Measurements from ENCODE around the gene STAU1.
"Not testable (repeated sequence)": the region's sequence is repeated elsewhere in the genome, so short reads cannot be mapped to it uniquely, and the experiment has no call there.

The STAU1 gene

DNA sequence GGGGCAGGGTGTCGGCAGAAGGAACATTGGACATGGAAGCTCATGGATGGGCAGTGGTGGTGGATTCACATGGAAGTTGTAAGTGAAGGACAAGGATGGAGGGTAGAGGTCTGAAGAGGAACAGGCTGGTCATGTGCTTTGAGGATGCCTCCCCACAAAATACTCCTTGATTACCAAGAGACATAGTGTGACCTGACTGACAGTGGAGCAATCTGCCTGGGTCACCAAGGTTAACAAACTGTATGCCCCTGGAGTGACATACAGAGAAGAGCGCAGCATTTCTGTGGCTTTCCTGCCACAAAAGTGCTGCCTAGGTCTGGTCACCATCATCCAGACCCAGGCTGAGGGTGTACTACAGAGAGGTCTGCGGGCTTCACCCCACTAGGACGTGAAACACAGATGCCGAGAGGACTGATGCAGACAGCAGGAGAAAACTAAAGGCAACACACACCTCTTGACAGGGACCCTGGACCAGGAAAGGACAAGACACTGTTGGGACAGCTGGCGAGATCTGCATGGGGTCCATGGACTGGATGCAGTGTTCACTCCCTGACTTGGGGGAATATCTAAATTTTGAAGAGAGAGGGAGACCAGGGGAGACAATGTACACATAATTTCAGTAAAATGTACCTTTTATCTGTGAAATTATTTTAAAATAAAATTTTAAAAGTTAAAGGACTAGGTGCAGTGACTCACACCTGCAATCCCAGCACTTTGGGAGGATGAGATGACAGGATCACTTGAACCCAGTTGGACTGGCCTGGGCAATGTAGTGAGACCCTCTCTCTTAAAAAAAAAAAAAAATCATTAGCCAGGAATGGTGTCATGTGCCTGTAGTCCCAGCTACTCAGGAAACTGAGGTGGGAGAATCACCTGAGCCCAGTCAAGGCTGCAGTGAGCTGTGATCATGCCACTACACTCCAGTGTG is 77.1 kb downstream of the STAU1 start:
- DNase-seq: no peak
- TF ChIP-seq POLR2A (IDR thresholded peaks at IDR 0.05; ENCODE audit: low read length): no peak
- no peak for TF ChIP-seq GATA1 (IDR thresholded peaks at IDR 0.05; ENCODE audit: low read depth, low read length)

DNA sequence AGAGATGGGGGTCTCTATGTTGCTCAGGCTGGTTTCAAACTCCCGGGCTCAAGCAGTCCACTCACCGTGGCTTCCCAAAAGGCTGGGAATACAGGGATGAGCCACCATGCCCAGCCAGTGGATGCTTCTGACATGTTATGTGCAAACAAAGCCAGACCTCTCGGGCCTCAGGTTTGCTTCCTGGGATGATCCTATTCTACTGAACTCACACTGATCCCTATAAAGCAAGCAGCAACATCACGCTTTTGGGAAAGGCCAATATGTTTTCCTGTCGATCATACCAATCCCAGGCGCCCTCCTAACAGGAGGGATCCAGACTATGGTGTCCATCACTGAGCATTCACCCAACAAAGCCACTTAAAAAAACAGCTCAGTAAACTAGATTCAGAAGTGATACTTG is 81.8 kb downstream of the STAU1 start:
- TF ChIP-seq GATA1 (IDR thresholded peaks at IDR 0.05; ENCODE audit: low read depth, low read length) (no peak), POLR2A (IDR thresholded peaks at IDR 0.05; ENCODE audit: low read length) (no peak)
- no peak for DNase-seq

DNA sequence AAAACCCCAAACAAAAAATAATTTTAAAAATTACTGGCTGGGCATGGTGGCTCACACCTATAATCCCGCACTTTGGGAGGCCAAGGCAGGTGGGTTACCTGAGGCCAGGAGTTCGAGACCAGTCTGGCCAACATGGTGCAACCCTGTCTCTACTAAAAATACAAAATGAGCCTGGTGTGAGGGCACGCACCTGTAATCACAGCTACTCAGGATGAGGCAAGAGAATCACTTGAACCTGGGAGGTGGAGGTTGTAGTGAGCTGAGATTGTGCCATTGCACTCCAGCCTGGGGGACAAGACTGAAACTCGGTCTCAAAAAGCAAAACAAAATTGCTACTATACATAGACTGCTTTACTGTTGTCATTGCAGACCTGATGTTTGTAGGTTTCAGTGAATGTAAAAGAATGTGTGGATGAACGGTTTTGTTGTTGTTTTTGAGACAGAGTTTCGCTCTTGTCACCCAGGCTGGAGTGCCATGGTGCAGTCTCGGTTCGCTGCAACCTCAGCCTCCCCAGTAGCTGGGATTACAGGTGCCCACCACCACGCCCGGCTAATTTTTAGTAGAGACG is 83.1 kb downstream of the STAU1 start:
- DNase-seq: not testable (repeated sequence)

DNA sequence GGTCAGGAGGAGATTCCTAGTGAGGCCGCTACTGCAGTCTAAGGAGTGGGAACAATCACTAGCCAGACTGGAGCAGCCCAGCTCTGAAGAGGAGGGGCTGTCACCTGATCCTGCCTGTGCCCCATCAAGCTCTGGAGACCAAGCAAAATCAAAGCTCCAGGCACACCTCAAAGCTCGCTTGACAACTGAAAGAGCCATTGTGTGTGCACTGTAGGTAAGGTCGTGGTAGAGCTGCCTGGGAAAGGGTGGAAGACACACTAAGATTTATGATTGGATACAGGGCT is 83.8 kb downstream of the STAU1 start:
- TF ChIP-seq GATA1 (IDR thresholded peaks at IDR 0.05; ENCODE audit: low read depth, low read length) (no peak), POLR2A (IDR thresholded peaks at IDR 0.05; ENCODE audit: low read length) (no peak)
- DNase-seq: no peak

DNA sequence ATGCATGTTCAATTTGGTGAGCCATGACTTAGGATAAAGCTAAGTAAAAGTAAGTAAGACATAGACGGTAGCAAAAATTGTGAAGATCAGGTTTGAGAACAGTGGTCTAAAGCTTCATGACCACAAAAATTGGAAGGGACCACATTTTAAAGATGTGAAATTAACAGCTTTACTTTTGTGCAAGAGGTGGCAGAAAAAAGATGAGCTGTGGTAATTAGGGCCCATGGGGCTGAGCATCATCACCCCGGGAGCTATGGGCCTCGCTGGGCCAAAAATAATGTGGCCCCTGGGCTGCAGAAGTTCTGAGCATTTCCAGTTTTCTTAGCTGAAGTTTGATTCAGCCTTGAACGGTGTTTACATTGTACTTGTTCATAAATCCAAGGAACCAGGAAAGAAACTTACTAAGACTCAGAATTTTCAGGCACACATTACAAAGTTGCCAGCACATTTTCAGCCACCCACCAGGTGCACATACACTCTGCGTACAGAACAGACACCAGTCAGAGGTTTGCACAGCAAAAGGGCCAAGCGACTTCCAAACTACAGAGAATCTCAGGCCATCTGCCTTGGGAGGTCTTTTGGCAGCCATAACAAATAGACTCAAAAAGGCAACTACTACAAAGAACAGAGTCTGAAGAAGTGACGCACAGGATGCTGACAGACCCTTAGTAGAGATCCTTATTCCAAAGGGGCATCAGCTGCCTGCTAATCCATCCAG is 84.3 kb downstream of the STAU1 start:
- TF ChIP-seq GATA1 (IDR thresholded peaks at IDR 0.05; ENCODE audit: low read depth, low read length) (no peak), POLR2A (IDR thresholded peaks at IDR 0.05; ENCODE audit: low read length) (no peak)
- no peak for DNase-seq

DNA sequence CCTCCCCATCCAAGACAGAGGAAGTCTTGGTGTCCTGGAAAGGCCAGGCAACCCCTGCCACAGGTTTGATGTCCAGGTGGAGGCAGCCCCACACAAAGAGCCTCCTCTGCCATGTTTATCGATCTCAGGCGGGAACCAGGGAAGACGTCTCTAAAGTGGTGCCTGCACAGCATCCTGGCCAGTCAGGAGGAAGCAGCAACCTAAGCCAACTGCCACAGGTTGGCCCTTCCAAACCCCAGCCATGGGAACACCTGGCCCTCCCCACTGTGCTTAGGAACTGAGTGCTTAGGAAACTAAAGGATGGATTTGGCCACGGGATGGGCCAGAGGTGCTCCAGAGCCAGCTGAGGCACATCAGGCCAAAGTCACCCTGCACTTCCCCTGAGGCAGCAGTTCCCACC is 85.1 kb downstream of the STAU1 start:
- no peak for DNase-seq
- TF ChIP-seq POLR2A (IDR thresholded peaks at IDR 0.05; ENCODE audit: low read length): no peak
- no peak for TF ChIP-seq GATA1 (IDR thresholded peaks at IDR 0.05; ENCODE audit: low read depth, low read length)

DNA sequence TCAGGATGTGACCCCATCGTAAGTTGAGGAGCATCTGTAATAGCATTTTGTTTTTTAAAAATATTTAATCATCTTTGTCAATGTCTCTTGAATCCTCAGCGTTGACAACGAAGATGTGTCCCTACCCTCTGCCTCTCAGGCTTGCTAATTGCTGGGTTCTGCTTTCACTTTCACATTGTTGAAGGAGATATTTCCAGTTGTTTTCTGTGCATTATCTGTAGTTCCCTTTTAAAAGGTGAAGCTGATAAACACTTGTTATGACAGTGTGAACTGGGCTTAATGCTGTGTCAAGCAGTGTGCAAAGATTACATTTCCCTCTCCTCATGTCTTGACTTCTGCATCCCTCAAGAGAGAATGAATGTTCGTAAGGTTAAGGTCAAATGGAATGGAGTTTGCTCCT is 87.2 kb downstream of the STAU1 start:
- peak; percentile 24 to 34 for DNase-seq

DNA sequence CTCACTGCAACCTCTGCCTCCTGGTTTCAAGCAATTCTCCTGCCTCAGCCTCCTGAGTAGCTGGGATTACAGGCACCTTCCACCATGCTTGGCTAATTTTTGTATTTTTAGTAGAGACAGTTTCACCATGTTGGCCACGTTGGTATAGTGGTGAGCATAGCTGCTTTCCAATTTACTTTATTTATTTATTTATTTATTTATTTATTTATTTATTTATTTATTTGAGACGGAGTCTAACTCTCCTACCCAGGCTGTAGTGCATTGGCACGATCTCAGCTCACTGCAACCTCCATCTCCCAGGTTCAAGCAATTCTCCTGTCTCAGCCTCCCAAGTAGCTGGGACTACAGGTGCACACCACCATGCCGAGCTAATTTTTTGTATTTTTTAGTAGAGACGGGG is 87.8 kb downstream of the STAU1 start:
- not testable (repeated sequence) for DNase-seq

More for the DNA sequence above, 87.2 kb downstream of the STAU1 start:
- TF ChIP-seq POLR2A (IDR thresholded peaks at IDR 0.05; ENCODE audit: low read length): no peak

DNA sequence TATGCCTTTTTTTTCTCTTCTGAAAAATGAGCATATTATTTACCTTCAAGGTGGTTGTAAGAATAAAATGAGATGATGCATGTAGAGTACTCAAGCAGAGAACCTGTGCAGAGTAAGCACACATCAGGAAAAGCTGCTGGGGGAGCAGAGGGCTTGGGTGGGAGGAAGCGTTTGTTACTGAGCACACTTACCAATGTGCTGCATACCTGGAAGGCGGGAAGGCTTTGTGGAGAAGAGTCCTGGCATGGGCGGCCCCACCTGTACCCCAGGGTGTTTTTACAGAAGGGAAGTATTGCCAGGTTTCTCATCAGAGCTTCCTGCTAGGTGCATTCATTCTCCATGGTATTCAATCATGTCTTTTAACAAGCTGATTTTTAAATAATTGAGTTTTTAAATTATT is 89.1 kb downstream of the STAU1 start:
- no peak for DNase-seq
- TF ChIP-seq POLR2A (IDR thresholded peaks at IDR 0.05; ENCODE audit: low read length) (no peak), GATA1 (IDR thresholded peaks at IDR 0.05; ENCODE audit: low read depth, low read length) (no peak)

DNA sequence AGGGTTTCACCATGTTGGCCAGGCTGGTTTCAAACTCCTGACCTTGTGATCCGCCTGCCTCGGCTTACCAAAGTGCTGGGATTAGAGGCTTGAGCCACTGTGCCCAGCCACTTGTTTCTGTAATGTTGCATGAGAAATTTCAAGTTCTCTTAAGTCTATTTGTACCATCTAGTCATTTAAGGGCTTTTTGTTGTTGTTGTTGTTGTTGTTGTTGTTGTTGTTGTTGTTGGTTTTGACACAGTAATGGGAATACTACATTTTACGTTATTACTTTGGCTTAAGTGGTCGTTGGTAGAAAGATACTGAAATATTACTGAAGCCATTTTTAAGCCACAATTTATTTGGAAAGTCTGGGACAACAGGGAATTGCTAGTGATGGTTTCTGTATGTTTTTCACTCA is 90.0 kb downstream of the STAU1 start:
- TF ChIP-seq GATA1 (IDR thresholded peaks at IDR 0.05; ENCODE audit: low read depth, low read length) (no peak), POLR2A (IDR thresholded peaks at IDR 0.05; ENCODE audit: low read length) (no peak)
- no peak for DNase-seq

DNA sequence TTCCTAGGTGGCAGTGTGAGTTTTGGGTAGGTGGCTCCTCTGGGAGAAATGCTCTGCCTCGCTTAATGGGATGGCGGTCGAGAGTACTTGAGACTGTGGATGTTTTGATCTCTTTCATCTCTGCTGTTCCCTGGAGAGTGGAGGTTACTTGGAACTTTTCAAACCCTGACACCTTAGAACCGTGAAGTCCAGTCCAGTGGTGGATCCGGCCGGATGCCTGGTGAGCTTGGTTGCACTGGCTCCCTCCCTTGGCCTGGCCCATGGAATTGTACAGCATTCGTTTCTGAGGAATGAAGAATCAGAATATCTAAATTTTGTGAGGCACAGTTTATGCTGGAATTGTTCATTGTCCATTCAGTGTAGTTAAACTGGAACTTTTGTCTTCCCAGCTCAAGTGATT is 91.0 kb downstream of the STAU1 start:
- TF ChIP-seq POLR2A (IDR thresholded peaks at IDR 0.05; ENCODE audit: low read length) (no peak), GATA1 (IDR thresholded peaks at IDR 0.05; ENCODE audit: low read depth, low read length) (no peak)
- DNase-seq: no peak

DNA sequence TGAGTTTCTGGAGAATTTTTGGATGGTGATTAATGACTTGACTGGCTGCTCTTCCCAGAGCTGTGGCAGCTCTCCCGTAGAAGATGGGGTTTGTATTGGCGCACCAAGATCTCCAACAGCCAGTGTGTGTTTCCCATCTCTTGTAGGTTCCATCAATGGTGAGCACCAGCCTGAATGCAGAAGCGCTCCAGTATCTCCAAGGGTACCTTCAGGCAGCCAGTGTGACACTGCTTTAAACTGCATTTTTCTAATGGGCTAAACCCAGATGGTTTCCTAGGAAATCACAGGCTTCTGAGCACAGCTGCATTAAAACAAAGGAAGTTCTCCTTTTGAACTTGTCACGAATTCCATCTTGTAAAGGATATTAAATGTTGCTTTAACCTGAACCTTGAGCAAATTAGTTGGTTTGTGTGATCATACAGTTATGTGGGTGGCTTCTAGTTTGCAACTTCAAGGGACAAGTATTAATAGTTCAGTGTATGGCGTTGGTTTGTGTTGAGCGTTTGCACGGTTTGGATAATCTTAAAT is 91.9 kb downstream of the STAU1 start:
- no peak for TF ChIP-seq GATA1 (IDR thresholded peaks at IDR 0.05; ENCODE audit: low read depth, low read length)
- no peak for TF ChIP-seq POLR2A (IDR thresholded peaks at IDR 0.05; ENCODE audit: low read length)
- no peak for DNase-seq

DNA sequence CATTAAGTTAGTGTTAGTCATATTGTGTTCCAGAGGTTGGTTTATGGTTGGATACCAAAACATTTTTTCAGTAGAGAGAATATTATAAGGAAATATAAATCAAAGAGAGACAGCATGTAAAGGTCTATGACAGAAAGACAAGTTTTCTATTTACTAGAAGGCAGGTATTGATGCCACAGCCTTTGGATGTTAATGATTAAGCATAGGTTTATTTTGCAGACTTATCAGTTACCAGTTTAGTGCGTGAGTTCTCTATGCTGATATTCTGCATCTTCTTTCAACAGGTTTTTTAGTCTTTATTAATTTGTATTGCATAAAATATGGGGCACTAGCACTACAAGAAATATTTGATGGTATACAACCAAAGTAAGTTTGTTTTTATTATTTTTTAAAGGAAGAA is 96.4 kb downstream of the STAU1 start:
- TF ChIP-seq POLR2A (IDR thresholded peaks at IDR 0.05; ENCODE audit: low read length) (no peak), GATA1 (IDR thresholded peaks at IDR 0.05; ENCODE audit: low read depth, low read length) (no peak)
- DNase-seq: no peak

DNA sequence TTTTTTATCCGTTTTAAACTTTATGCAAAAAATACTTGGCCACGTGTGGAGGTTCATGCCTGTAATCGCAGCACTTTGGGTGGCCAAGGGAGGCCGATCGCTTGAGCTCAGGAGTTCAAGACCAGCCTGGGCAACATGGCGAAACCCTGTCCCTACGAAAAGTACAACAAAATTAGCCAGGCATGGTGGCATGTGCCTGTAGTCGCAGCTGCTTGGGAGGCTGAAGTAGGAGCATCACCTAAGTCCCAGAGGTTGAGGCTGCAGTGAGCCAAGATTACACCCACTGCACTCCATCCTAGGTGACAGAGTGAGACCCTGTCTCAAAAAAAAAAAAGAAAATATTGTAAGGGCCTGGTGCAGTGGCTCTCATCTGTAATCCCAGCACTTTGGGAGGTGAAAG is 97.0 kb downstream of the STAU1 start:
- no peak for DNase-seq
- no peak for TF ChIP-seq GATA1 (IDR thresholded peaks at IDR 0.05; ENCODE audit: low read depth, low read length)
- no peak for TF ChIP-seq POLR2A (IDR thresholded peaks at IDR 0.05; ENCODE audit: low read length)

DNA sequence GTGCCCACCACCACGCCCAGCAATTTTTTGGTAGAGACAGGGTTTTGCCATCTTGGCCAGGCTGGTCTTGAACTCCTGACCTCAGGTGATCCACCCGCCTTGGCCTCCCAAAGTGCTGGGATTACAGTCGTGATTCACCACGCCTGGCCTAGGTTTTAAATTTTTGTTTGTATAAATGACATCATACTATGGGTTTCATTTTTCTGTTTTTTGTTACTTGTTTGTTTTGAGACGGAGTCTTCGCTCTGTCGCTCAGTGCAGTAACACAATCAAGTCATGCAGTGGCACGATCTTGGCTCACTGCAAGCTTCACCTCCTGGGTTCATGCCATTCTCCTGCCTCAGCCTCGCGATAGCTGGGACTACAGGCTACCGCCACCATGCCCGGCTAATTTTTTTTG is 105.8 kb downstream of the STAU1 start:
- DNase-seq: not testable (repeated sequence)

All from erythroblast (primary cell).